ENCODE measurements around the gene ATP13A3.
"Not testable (repeated sequence)": the region's sequence is repeated elsewhere in the genome, so short reads cannot be mapped to it uniquely, and the experiment has no call there.

The ATP13A3 gene

GRCh38 chr3:194486540-194487288 is at the start of gene ATP13A3:
ATP13A3 (minus strand) TSS chr3:194487002; CDS start chr3:194462190, 24,812 bp downstream.
- peaks cover 63% of the 10 kb centered on the region for H3K4me1 ChIP-seq (ENCODE audit: insufficient read depth, low read length, severe bottlenecking)
- TF ChIP-seq EZH2 (IDR thresholded peaks at IDR 0.05; ENCODE audit: borderline replicate concordance, low read length) (no peak), CTCF (IDR thresholded peaks at IDR 0.05; ENCODE audit: low read length) (no peak)
- H4K20me1 ChIP-seq (ENCODE audit: insufficient read depth, low read length), result no peaks in the 10 kb centered on the region
- peak within 1 kb of the TSS; percentile 98 for H3K4me2 ChIP-seq (ENCODE audit: low read length)
- no peaks in the 10 kb centered on the region for H3K27me3 ChIP-seq (ENCODE audit: insufficient read depth, low read length)
- H3K79me2 ChIP-seq (ENCODE audit: insufficient read depth, low read length), result peaks cover 39% of the 10 kb centered on the region
- peak within 1 kb of the TSS; percentile 87 for H3K9ac ChIP-seq (ENCODE audit: low read length)
- peak within 1 kb of the TSS; percentile 85 for H3K4me3 ChIP-seq (ENCODE audit: low read depth, low read length, poor library complexity, severe bottlenecking)
- H3K9me3 ChIP-seq (ENCODE audit: low read length), result no peaks in the 10 kb centered on the region
- H3F3A ChIP-seq (ENCODE audit: insufficient read depth, low read length), result no peaks in the 10 kb centered on the region
- no peaks in the 10 kb centered on the region for H3K9me2 ChIP-seq (ENCODE audit: low read depth, low read length)
- H2AFZ ChIP-seq (ENCODE audit: low read length), result no peak within 1 kb of the TSS
- peak within 1 kb of the TSS; percentile 85 for H3K27ac ChIP-seq (ENCODE audit: low read depth, low read length, poor library complexity, severe bottlenecking)
- peaks cover 42% of the 10 kb centered on the region for H3K36me3 ChIP-seq (ENCODE audit: insufficient read depth, low read length)

- not testable (repeated sequence) for H4K20me1 ChIP-seq (ENCODE audit: insufficient read depth, low read length); H3K27me3 ChIP-seq (ENCODE audit: insufficient read depth, low read length); H3K4me2 ChIP-seq (ENCODE audit: low read length); H3K27ac ChIP-seq (ENCODE audit: low read depth, low read length, poor library complexity, severe bottlenecking); H3K9me2 ChIP-seq (ENCODE audit: low read depth, low read length); H3K79me2 ChIP-seq (ENCODE audit: insufficient read depth, low read length); H3K9ac ChIP-seq (ENCODE audit: low read length); H3K36me3 ChIP-seq (ENCODE audit: insufficient read depth, low read length); H2AFZ ChIP-seq (ENCODE audit: low read length); H3F3A ChIP-seq (ENCODE audit: insufficient read depth, low read length); H3K4me1 ChIP-seq (ENCODE audit: insufficient read depth, low read length, severe bottlenecking); H3K4me3 ChIP-seq (ENCODE audit: low read depth, low read length, poor library complexity, severe bottlenecking)
- peaks cover 17% of the 10 kb centered on the region for H3K9me3 ChIP-seq (ENCODE audit: low read length)
Measured at GRCh38 chr3:194535199-194535598, 48.4 kb upstream of the ATP13A3 start.

- H3K27ac ChIP-seq (ENCODE audit: low read depth, low read length, poor library complexity, severe bottlenecking), result no peak overlapping the region
- no peak overlapping the region for H3K9ac ChIP-seq (ENCODE audit: low read length)
- H3K36me3 ChIP-seq (ENCODE audit: insufficient read depth, low read length), result no peaks in the 10 kb centered on the region; the same call in 1 of the 2 replicates
- no peak overlapping the region for H3K4me3 ChIP-seq (ENCODE audit: low read depth, low read length, poor library complexity, severe bottlenecking)
- H3K4me1 ChIP-seq (ENCODE audit: insufficient read depth, low read length, severe bottlenecking), result peaks cover 8% of the 10 kb centered on the region
- TF ChIP-seq EZH2 (IDR thresholded peaks at IDR 0.05; ENCODE audit: borderline replicate concordance, low read length), result no peak
- TF ChIP-seq CTCF (IDR thresholded peaks at IDR 0.05; ENCODE audit: low read length), result no peak
- 0 out of 2 replicates have a peak, but pooled peaks cover 6% of the 10 kb centered on the region for H3K27me3 ChIP-seq (ENCODE audit: insufficient read depth, low read length)
- H3K9me2 ChIP-seq (ENCODE audit: low read depth, low read length), result no peaks in the 10 kb centered on the region
- no peaks in the 10 kb centered on the region for H3F3A ChIP-seq (ENCODE audit: insufficient read depth, low read length)
- peaks cover 17% of the 10 kb centered on the region for H3K9me3 ChIP-seq (ENCODE audit: low read length)
- H3K79me2 ChIP-seq (ENCODE audit: insufficient read depth, low read length), result no peaks in the 10 kb centered on the region
- no peak overlapping the region for H2AFZ ChIP-seq (ENCODE audit: low read length)
- no peak overlapping the region for H3K4me2 ChIP-seq (ENCODE audit: low read length)
- H4K20me1 ChIP-seq (ENCODE audit: insufficient read depth, low read length), result no peaks in the 10 kb centered on the region
Measured at GRCh38 chr3:194534243-194534642, 47.4 kb upstream of the ATP13A3 start.

GRCh38 chr3:194532591-194532990 is 45.8 kb upstream of the ATP13A3 start:
- no peaks in the 10 kb centered on the region for H3K79me2 ChIP-seq (ENCODE audit: insufficient read depth, low read length)
- no peaks in the 10 kb centered on the region for H3K9me2 ChIP-seq (ENCODE audit: low read depth, low read length)
- peaks cover 4% of the 10 kb centered on the region for H3K4me1 ChIP-seq (ENCODE audit: insufficient read depth, low read length, severe bottlenecking)
- no peak overlapping the region for H3K9ac ChIP-seq (ENCODE audit: low read length)
- no peak overlapping the region for H3K4me3 ChIP-seq (ENCODE audit: low read depth, low read length, poor library complexity, severe bottlenecking)
- no peaks in the 10 kb centered on the region for H4K20me1 ChIP-seq (ENCODE audit: insufficient read depth, low read length)
- no peak overlapping the region for H3K27ac ChIP-seq (ENCODE audit: low read depth, low read length, poor library complexity, severe bottlenecking)
- H3K36me3 ChIP-seq (ENCODE audit: insufficient read depth, low read length), result no peaks in the 10 kb centered on the region; the same call in 1 of the 2 replicates
- no peak overlapping the region for H3K4me2 ChIP-seq (ENCODE audit: low read length)
- peaks cover 17% of the 10 kb centered on the region for H3K9me3 ChIP-seq (ENCODE audit: low read length)
- TF ChIP-seq EZH2 (IDR thresholded peaks at IDR 0.05; ENCODE audit: borderline replicate concordance, low read length) (no peak), CTCF (IDR thresholded peaks at IDR 0.05; ENCODE audit: low read length) (no peak)
- H3F3A ChIP-seq (ENCODE audit: insufficient read depth, low read length), result no peaks in the 10 kb centered on the region
- no peak overlapping the region for H2AFZ ChIP-seq (ENCODE audit: low read length)
- peaks cover 6% of the 10 kb centered on the region; the same call in 1 of the 2 replicates for H3K27me3 ChIP-seq (ENCODE audit: insufficient read depth, low read length)
